ENCODE measurements around the gene MGMT. TPM values are rescaled to one million over a fixed set of nuclear protein-coding genes. Genes with fewer than 3 reads are reported as not detected.

MGMT gene
- total RNA-seq, 1 experiment from 2014 or later, result 11.5 TPM

DNA sequence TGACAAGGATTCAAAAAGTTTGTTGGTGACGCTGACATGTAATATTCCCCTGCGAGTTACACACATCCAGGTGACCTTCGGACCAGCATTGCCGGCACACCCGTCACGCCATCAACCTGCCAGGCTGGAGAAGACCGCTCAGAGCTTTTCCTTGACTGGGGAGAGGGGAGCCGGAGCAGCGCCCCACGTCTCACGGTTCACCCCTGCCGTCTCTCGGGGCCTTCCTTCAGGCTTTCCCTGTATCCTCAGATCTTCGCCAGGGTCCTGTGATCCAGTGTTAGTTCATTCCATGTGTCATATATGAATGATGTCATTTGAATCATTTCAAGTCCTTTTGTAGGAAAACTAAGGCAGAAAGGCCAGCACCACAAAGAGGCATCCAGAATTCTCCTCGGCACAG, 127.8 kb downstream of the MGMT start:
- no peak overlapping the region for H3K4me2 ChIP-seq (ENCODE audit: low read length)
- H3K4me3 ChIP-seq (replicated peaks in 1 of 2; ENCODE audit: low read depth in 1 of 2, low read length in 2 of 2), result no peak overlapping the region
- no peak for TF ChIP-seq EGR1 (IDR thresholded peaks at IDR 0.05; ENCODE audit: low read depth)
- TF ChIP-seq EZH2phosphoT487 (IDR thresholded peaks at IDR 0.05; ENCODE audit: borderline replicate concordance), result no peak
- no peak for DNase-seq (ENCODE audit: low read depth, low spot score)
- POLR2A ChIA-PET, result no interaction called here
- no peaks in the 10 kb centered on the region for H3K79me2 ChIP-seq (ENCODE audit: insufficient read depth, low read length)
- CTCF ChIA-PET, result no interaction called here
- no TSS peak for BruUV-seq (replicated peaks)
- no peaks in the 10 kb centered on the region for H3K9me3 ChIP-seq (ENCODE audit: control insufficient read depth in 1 of 2, insufficient read depth in 1 of 2, low read depth in 1 of 2, low read length in 2 of 2)
- ATAC-seq, result no peak
- no peak overlapping the region for H2AFZ ChIP-seq (ENCODE audit: low read depth, low read length, poor library complexity, severe bottlenecking)
- no peaks in the 10 kb centered on the region for H3K36me3 ChIP-seq (ENCODE audit: control insufficient read depth in 1 of 2, insufficient read depth in 2 of 2, low read length in 2 of 2)
- H3K4me1 ChIP-seq (ENCODE audit: control insufficient read depth in 1 of 2, insufficient read depth in 2 of 2, low read length in 2 of 2), result no peaks in the 10 kb centered on the region
- no peaks in the 10 kb centered on the region for H3K9me2 ChIP-seq (ENCODE audit: insufficient read depth)
- no peak overlapping the region for H3K27ac ChIP-seq (ENCODE audit: low read depth, low read length)
- no peaks in the 10 kb centered on the region for H4K20me1 ChIP-seq (ENCODE audit: insufficient read depth)
- H3K27me3 ChIP-seq (ENCODE audit: insufficient read depth, low read length), result no peaks in the 10 kb centered on the region
- no peak overlapping the region for H3K9ac ChIP-seq (ENCODE audit: low read length)
- intact Hi-C loops (cut with micrococcal nuclease), result no loop called here
- RAD21 ChIA-PET (ENCODE audit: low non-redundant PET in 1 of 2, low total read pairs in 2 of 2, uncharacterized antibody in 2 of 2, unreplicated experiment in 2 of 2), result no interaction called here

GRCh38 chr10:129598413-129598812, 131.4 kb downstream of the MGMT start:
- CTCF ChIA-PET, result no interaction called here
- Histone ChIP-seq H3K27me3 (ENCODE audit: insufficient read depth, low read length) (no peaks in the 10 kb centered on the region), H2AFZ (ENCODE audit: low read depth, low read length, poor library complexity, severe bottlenecking) (no peak overlapping the region), H3K4me2 (ENCODE audit: low read length) (no peak overlapping the region), H3K79me2 (ENCODE audit: insufficient read depth, low read length) (no peaks in the 10 kb centered on the region), H3K27ac (ENCODE audit: low read depth, low read length) (no peak overlapping the region), H3K4me1 (ENCODE audit: control insufficient read depth in 1 of 2, insufficient read depth in 2 of 2, low read length in 2 of 2) (no peaks in the 10 kb centered on the region), H3K9me2 (ENCODE audit: insufficient read depth) (no peaks in the 10 kb centered on the region), H3K4me3 (replicated peaks in 1 of 2; ENCODE audit: low read depth in 1 of 2, low read length in 2 of 2) (no peak overlapping the region), H3K36me3 (ENCODE audit: control insufficient read depth in 1 of 2, insufficient read depth in 2 of 2, low read length in 2 of 2) (no peaks in the 10 kb centered on the region), H4K20me1 (ENCODE audit: insufficient read depth) (no peaks in the 10 kb centered on the region), H3K9me3 (ENCODE audit: control insufficient read depth in 1 of 2, insufficient read depth in 1 of 2, low read depth in 1 of 2, low read length in 2 of 2) (no peaks in the 10 kb centered on the region), H3K9ac (ENCODE audit: low read length) (no peak overlapping the region)
- DNase-seq (ENCODE audit: low read depth, low spot score), result no peak
- TF ChIP-seq ELF1 (IDR thresholded peaks at IDR 0.05; ENCODE audit: borderline replicate concordance, low read depth) (no peak), SRF (IDR thresholded peaks at IDR 0.05; ENCODE audit: low read depth) (no peak), EZH2phosphoT487 (IDR thresholded peaks at IDR 0.05; ENCODE audit: borderline replicate concordance) (no peak), CTCF (IDR thresholded peaks at IDR 0.05 in 2 of 3, conservative IDR thresholded peaks at IDR 0.05 in 1 of 3; ENCODE audit: borderline replicate concordance in 1 of 3, insufficient read depth in 1 of 3, low read depth in 2 of 3, low read length in 2 of 3) (no peak)
- no TSS peak for BruUV-seq (replicated peaks)
- POLR2A ChIA-PET, result no interaction called here
- intact Hi-C loops (cut with micrococcal nuclease), result no loop called here
- ATAC-seq, result no peak
- RAD21 ChIA-PET (ENCODE audit: low non-redundant PET in 1 of 2, low total read pairs in 2 of 2, uncharacterized antibody in 2 of 2, unreplicated experiment in 2 of 2), result no interaction called here
